CD14-positive monocyte (primary cell): ENCODE data around the gene PPM1F. TPM values are rescaled to one million over a fixed set of nuclear protein-coding genes. Genes with fewer than 3 reads are reported as not detected.

ENCODE experiments used
- DNase-seq, 3 donors: peaks; one replicate each; pipeline ENCODE4 v3.0.0-alpha.2; 2011 to 2022
- H2AFZ ChIP-seq: 2 replicates; pipeline ENCODE4 v1.6.0; 2012; ENCODE audit warnings: mild to moderate bottlenecking, low read depth, low read length, inconsistent platforms; ENCODE audit not compliant: insufficient read depth, poor library complexity, severe bottlenecking
- H3K27ac ChIP-seq, 2 donors: 1 replicate in 1 of 2; 2 replicates in 1 of 2; pipeline ENCODE4 v1.5.1; 2012 to 2013; ENCODE audit warnings: low read length in 2 of 2, control low read depth in 1 of 2, inconsistent platforms in 1 of 2, low read depth in 1 of 2, mild to moderate bottlenecking in 1 of 2
- H3K27me3 ChIP-seq, 2 donors: one replicate each; pipeline versions ENCODE4 v1.6.0 to v1.6.1; 2011 to 2013; ENCODE audit warnings: low read length in 2 of 2; ENCODE audit not compliant: control insufficient read depth in 2 of 2, insufficient read depth in 2 of 2
- H3K36me3 ChIP-seq, 2 donors: replicated peaks in 1 of 2; 1 replicate in 1 of 2; 2 replicates in 1 of 2; pipeline versions ENCODE4 v1.5.1 to v1.6.1; 2012 to 2013; ENCODE audit warnings: low read length in 2 of 2, control low read depth in 1 of 2, inconsistent platforms in 1 of 2, mild to moderate bottlenecking in 1 of 2; ENCODE audit not compliant: insufficient read depth in 2 of 2, control insufficient read depth in 1 of 2
- H3K4me1 ChIP-seq, 2 donors: 1 replicate in 1 of 2; 2 replicates in 1 of 2; pipeline versions ENCODE4 v1.5.1 to v1.6.1; 2012 to 2013; ENCODE audit warnings: low read length in 2 of 2, control low read depth in 1 of 2, inconsistent platforms in 1 of 2, mild to moderate bottlenecking in 1 of 2, moderate library complexity in 1 of 2; ENCODE audit not compliant: insufficient read depth in 2 of 2, control insufficient read depth in 1 of 2
- H3K4me2 ChIP-seq: replicated peaks from 2 replicates; pipeline ENCODE3; 2012; ENCODE audit warnings: low read length, moderate library complexity, mild to moderate bottlenecking; ENCODE audit not compliant: poor library complexity, severe bottlenecking; ENCODE audit errors: extremely low read depth
- H3K4me3 ChIP-seq, 3 experiments: fragments of 200-600 bp in 1 of 3; sonication (generic) in 1 of 3; replicated peaks in 1 of 3; 1 replicate in 2 of 3; 2 replicates in 1 of 3; pipeline ENCODE4 v1.5.1; 2011 to 2013; ENCODE audit warnings: low read length in 3 of 3, mild to moderate bottlenecking in 3 of 3, control low read depth in 2 of 3, low read depth in 2 of 3, inconsistent platforms in 1 of 3, moderate library complexity in 1 of 3
- H3K79me2 ChIP-seq: 2 replicates; pipeline ENCODE4 v1.6.0; 2012; ENCODE audit warnings: mild to moderate bottlenecking, control low read depth, inconsistent platforms, low read length, moderate library complexity; ENCODE audit not compliant: insufficient read depth
- H3K9ac ChIP-seq: 2 replicates; pipeline ENCODE4 v1.6.0; 2017; ENCODE audit warnings: low read length, mild to moderate bottlenecking; ENCODE audit not compliant: insufficient read depth, poor library complexity, severe bottlenecking
- H3K9me3 ChIP-seq, 2 donors: replicated peaks in 1 of 2; 1 replicate in 1 of 2; 2 replicates in 1 of 2; pipeline versions ENCODE4 v1.5.1 to v1.6.1; 2012 to 2013; ENCODE audit warnings: low read length in 2 of 2, control low read depth in 1 of 2; ENCODE audit not compliant: control insufficient read depth in 1 of 2, insufficient read depth in 1 of 2
- H4K20me1 ChIP-seq: 2 replicates; pipeline ENCODE4 v1.6.0; 2012; ENCODE audit warnings: mild to moderate bottlenecking, low read length, control low read depth, moderate library complexity; ENCODE audit not compliant: insufficient read depth
- H3K27ac Mint-ChIP-seq, 7 donors: one replicate each; pipeline ENCODE4 v1.8.0; 2020; ENCODE audit warnings: mild to moderate bottlenecking in 7 of 7, mixed read lengths in 7 of 7, moderate library complexity in 6 of 7, inconsistent platforms in 2 of 7
- H3K27me3 Mint-ChIP-seq, 3 donors: one replicate each; pipeline ENCODE4 v1.8.0; 2021 to 2022; ENCODE audit warnings: low read depth in 3 of 3, mild to moderate bottlenecking in 3 of 3, mixed read lengths in 3 of 3, moderate library complexity in 3 of 3, inconsistent platforms in 1 of 3
- H3K36me3 Mint-ChIP-seq, 2 donors: one replicate each; pipeline ENCODE4 v1.8.0; 2020; ENCODE audit warnings: mixed read lengths in 2 of 2, inconsistent platforms in 1 of 2, mild to moderate bottlenecking in 1 of 2
- H3K4me1 Mint-ChIP-seq: one replicate; pipeline ENCODE4 v1.8.0; 2020; ENCODE audit warnings: mild to moderate bottlenecking, mixed read lengths
- H3K4me3 Mint-ChIP-seq, 2 donors: one replicate each; pipeline ENCODE4 v1.8.0; 2020; ENCODE audit warnings: mild to moderate bottlenecking in 2 of 2, mixed read lengths in 2 of 2, moderate library complexity in 1 of 2
- H3K9me3 Mint-ChIP-seq, 7 donors: one replicate each; pipeline ENCODE4 v1.8.0; 2020 to 2022; ENCODE audit warnings: mixed read lengths in 7 of 7, mild to moderate bottlenecking in 6 of 7, moderate library complexity in 6 of 7, inconsistent platforms in 2 of 7
- WGBS: methylation state at CpG from one replicate; pipeline ENCODE4 v1.1.5; 2013; ENCODE audit warnings: missing lambda C conversion rate; ENCODE audit not compliant: insufficient coverage; 5-methylcytosine and 5-hydroxymethylcytosine counted together
- intact Hi-C, 2 donors: fragments of 100-400 bp; cut with micrococcal nuclease; formaldehyde crosslinking; loops; one replicate each; pipeline versions ENCODE4 v1.15.0 to v1.15.1; 2023
- polyA plus RNA-seq, 3 donors: library from polyadenylated mRNA; depleted of rRNA in 1 of 3; unstranded in 2 of 3; stranded (reverse) in 1 of 3; fragments of 300-500 nt in 2 of 3; fragments of >200 nt in 1 of 3; fragmentation: Illumina TruSeq in 2 of 3; gene quantifications; 1 replicate in 2 of 3; 2 replicates in 1 of 3; pipeline ENCODE4 v1.2.3, GENCODE V29; 2012 to 2021
- TF ChIP-seq, protein P1 (sequence below): fragments of 200-600 bp; IDR thresholded peaks from one replicate; pipeline ENCODE4 v1.8.0; 2022; ENCODE audit warnings: antibody characterized with exemption, mild to moderate bottlenecking

PPM1F gene
- polyA plus RNA-seq, 3 donors: 28.8 to 95.0 (median 37.2) TPM

DNA sequence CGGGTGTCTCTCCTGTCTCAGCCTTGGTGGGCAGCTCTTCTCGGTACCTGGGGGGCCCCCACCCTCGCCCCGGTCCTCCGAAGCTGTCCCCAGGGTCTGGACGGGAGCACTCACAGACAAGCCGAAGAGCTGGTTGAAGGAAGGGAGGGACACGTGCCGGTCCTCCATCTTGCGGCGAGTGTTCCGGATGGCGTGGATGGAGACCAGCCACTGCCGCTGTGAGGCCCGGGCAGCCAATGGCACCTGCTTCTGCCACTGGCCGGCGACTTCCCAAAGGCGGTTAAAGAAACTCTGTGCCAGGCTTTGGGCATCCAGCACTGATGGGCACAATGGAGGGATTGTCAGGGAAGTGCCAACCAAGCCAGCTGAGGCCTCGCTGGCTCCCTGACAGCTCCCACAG lies 18.7 kb downstream of the PPM1F start:
- Histone ChIP-seq H2AFZ (no peak overlapping the region), H3K36me3 (peaks cover 59 to 70% of the 10 kb centered on the region in 2 donors), H3K9me3 (no peaks in the 10 kb centered on the region), H3K27me3 (no peaks in the 10 kb centered on the region), H3K9ac (no peak overlapping the region), H3K4me2 (no peak overlapping the region), H3K27ac (peak overlapping the region in 1 of 2 donors; percentile 28), H4K20me1 (peaks cover 49% of the 10 kb centered on the region), H3K4me3 (no peak overlapping the region), H3K79me2 (peaks cover 28% of the 10 kb centered on the region), H3K4me1 (peaks cover 41% of the 10 kb centered on the region in 2 donors)
- Mint-ChIP-seq H3K4me3 (no peak overlapping the region), H3K36me3 (peaks cover 54 to 73% of the 10 kb centered on the region in 2 donors), H3K27me3 (no peaks in the 10 kb centered on the region), H3K27ac (no peak overlapping the region), H3K9me3 (no peaks in the 10 kb centered on the region), H3K4me1 (peaks cover 41% of the 10 kb centered on the region)
- DNase-seq: no peak
- intact Hi-C loops: loop anchor here (10.0 kb wide), 3 partner anchors 119 to 279 kb away; no protein-coding TSS in a partner anchor
- 98% methylated on average over 18 of the region's 19 CpGs for WGBS
- TF ChIP-seq, protein P1, sequence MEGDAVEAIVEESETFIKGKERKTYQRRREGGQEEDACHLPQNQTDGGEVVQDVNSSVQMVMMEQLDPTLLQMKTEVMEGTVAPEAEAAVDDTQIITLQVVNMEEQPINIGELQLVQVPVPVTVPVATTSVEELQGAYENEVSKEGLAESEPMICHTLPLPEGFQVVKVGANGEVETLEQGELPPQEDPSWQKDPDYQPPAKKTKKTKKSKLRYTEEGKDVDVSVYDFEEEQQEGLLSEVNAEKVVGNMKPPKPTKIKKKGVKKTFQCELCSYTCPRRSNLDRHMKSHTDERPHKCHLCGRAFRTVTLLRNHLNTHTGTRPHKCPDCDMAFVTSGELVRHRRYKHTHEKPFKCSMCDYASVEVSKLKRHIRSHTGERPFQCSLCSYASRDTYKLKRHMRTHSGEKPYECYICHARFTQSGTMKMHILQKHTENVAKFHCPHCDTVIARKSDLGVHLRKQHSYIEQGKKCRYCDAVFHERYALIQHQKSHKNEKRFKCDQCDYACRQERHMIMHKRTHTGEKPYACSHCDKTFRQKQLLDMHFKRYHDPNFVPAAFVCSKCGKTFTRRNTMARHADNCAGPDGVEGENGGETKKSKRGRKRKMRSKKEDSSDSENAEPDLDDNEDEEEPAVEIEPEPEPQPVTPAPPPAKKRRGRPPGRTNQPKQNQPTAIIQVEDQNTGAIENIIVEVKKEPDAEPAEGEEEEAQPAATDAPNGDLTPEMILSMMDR: no peak

GRCh38 chr22:21933413-21933812 lies 19.2 kb downstream of the PPM1F start:
- H3K79me2 ChIP-seq: peaks cover 23% of the 10 kb centered on the region
- peaks cover 36% of the 10 kb centered on the region in 2 donors for H3K4me1 ChIP-seq
- H3K9me3 Mint-ChIP-seq: no peaks in the 10 kb centered on the region
- peaks cover 54% of the 10 kb centered on the region for H4K20me1 ChIP-seq
- no peak overlapping the region for H3K4me3 Mint-ChIP-seq
- H3K9me3 ChIP-seq: no peaks in the 10 kb centered on the region
- H3K4me2 ChIP-seq: no peak overlapping the region
- no peak overlapping the region for H3K9ac ChIP-seq
- no peak overlapping the region for H2AFZ ChIP-seq
- no peaks in the 10 kb centered on the region for H3K27me3 ChIP-seq
- DNase-seq: no peak
- intact Hi-C loops: loop anchor here (10.0 kb wide), 3 partner anchors 119 to 279 kb away; no protein-coding TSS in a partner anchor
- peak overlapping the region in 1 of 7 donors; percentile 9 for H3K27ac Mint-ChIP-seq
- peaks cover 64 to 74% of the 10 kb centered on the region in 2 donors for H3K36me3 ChIP-seq
- H3K4me3 ChIP-seq: no peak overlapping the region
- TF ChIP-seq, protein P1: no peak
- no peak overlapping the region for H3K27ac ChIP-seq
- H3K27me3 Mint-ChIP-seq: no peaks in the 10 kb centered on the region
- peaks cover 36% of the 10 kb centered on the region for H3K4me1 Mint-ChIP-seq
- H3K36me3 Mint-ChIP-seq: peaks cover 55 to 73% of the 10 kb centered on the region in 2 donors
- 99% methylated on average over 23 of the region's 23 CpGs for WGBS
